Activated naive CD4-positive, alpha-beta T cell treated with anti-CD3 and anti-CD28 coated beads, Interleukin-2, amount 50 U/mL, for 72 hours (primary cell): ENCODE measurements around the gene BCL7C. TPM values are rescaled to one million over a fixed set of nuclear protein-coding genes. Genes with fewer than 3 reads are reported as not detected.
A peak's percentile ranks its signal among the peaks of the same experiment; 100 is the strongest.

ENCODE experiments used
- ATAC-seq, 2 donors: fragments of 150-1000 bp; cut with Tn5 transposase; 2 replicates each; pipeline ENCODE4 v1.10.0; 2021; ENCODE audit warnings: mild to moderate bottlenecking in 2 of 2, moderate library complexity in 2 of 2
- DNase-seq, 2 donors: peaks; one replicate each; pipeline ENCODE4 v3.0.0; 2021 to 2022; ENCODE audit warnings: low spot score in 2 of 2
- H3K27ac Mint-ChIP-seq, 2 donors: one replicate each; pipeline ENCODE4 v1.8.0; 2022; ENCODE audit warnings: mild to moderate bottlenecking in 2 of 2, mixed read lengths in 2 of 2
- H3K36me3 Mint-ChIP-seq, 2 donors: one replicate each; pipeline ENCODE4 v1.8.0; 2022; ENCODE audit warnings: mixed read lengths in 2 of 2
- H3K9me3 Mint-ChIP-seq, 2 donors: one replicate each; pipeline ENCODE4 v1.8.0; 2022; ENCODE audit warnings: mixed read lengths in 2 of 2
- total RNA-seq, 2 donors: library from RNA; stranded (reverse); gene quantifications; one replicate each; pipeline ENCODE4 v1.2.3, GENCODE V29; 2022

The BCL7C gene
- total RNA-seq, 2 donors from 2014 or later = 27.3 to 45.9 TPM

DNA sequence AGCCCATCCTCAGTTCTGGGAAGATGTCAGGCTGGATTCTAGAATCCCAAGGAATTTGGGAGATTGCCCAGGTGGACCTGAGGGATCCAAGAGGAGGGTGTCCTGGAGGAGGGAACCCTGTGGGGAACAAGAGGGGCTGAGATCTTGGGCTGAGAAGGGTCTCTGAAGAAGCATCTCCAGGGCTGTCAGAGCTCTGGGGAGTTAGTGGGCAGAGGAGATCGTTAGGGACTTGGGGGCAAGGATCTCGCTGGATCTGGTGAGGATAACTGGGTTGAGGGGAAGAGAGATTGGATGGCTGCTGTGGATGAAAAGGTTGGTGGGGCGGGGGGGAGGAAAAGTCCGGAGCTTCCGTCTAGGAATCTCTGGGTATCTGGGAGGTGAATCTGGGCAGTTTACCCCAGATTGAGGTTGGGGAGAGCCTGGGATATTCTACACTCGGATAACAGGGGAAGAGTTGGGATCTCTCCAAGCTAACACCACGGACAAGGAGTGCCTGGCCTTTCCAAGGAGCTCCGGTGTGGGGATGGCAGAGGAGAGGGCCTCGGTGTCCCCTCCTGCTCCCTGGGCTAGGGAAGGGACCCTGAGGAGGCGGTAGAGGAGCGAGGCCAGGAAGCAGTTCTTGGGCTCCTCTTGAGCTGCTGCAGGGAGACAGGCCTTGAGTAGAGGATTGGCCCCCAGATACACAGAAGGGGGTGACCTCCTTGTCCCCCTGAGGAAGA, 31.2 kb upstream of the BCL7C start:
- ATAC-seq (no peak), DNase-seq (no peak)
- H3K27ac Mint-ChIP-seq = peak overlapping the region in 1 of 2 donors; percentile 15
- no peaks in the 10 kb centered on the region for H3K9me3 Mint-ChIP-seq
- H3K36me3 Mint-ChIP-seq = peaks cover 0 to 5% of the 10 kb centered on the region in 2 donors

DNA sequence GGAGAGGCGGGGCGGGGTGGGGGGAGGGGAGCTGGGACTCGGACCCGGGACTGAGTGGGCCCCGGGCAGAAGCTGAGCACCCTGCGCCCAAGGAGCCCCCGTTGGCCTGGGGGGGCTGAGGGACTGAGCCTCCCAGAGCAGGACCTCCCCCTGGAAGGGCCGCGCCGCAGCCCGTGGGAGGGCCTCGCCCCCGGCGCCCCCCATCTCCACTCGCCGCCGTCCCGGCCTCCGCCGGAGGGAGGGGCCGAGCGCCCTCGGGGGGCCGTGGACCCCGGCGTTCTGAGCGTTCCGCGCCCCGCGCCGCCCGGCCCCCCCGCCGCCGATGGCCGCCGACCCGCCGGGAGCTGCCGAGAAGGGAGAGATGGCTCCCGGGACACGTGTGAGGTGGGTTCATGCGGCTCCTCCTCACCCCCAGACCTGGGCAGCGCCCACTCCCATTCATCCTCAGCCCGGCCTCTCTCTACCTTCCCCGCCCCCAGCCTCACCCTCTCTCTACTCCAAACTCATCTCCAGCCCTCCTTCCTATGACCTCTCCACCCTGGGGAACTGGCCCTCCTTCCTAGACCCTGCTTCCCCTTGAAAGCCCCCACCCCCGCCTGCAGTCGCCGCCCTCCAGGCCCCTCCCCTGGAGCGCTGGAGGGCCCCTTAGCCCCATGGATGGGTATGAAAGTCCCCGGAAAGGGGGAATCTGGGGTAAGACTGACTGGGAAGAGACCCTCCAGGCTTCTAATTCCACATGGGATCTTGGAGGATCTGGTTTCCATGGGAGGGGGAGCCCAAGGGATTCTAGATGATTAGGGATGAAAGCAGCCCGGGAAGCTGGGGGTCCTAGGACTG, 30.4 kb upstream of the BCL7C start:
- DNase-seq = no peak
- peaks cover 0 to 5% of the 10 kb centered on the region in 2 donors for H3K36me3 Mint-ChIP-seq
- no peaks in the 10 kb centered on the region for H3K9me3 Mint-ChIP-seq
- no peak for ATAC-seq
- peak overlapping the region in 1 of 2 donors; percentile 63 for H3K27ac Mint-ChIP-seq

DNA sequence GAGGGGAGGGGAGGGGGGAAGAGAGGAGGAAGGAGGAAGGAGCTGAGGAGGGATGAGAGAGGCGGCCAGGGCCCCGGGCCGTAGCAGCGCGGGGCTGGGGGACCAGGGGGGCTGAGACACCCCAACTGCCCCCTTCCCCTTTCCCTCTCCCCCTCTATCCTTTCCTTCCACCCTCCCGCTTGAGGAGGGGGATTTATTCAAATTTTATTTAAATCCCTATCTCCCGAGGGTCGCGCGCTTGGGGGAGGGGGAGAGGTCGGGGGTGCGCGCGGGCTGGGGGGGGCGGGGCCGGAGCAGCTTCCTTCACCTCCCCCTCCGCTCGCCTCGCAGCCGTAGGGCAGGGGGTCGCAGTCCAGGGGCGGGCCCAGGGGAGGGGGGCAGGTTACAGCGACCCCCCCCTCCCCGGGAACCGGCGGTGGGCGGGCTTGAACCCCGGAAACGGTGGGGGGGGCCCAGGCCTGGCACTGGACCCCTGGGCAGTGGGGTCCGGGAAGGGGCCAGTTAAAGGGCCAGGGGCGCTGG, 29.7 kb upstream of the BCL7C start, which contains the start of gene FBXL19:
Gene FBXL19 (plus strand): TSS at position 19 of the 522 bp plus-strand sequence. CDS start 2,183 bp downstream, outside the sequence.
- peaks cover 0 to 5% of the 10 kb centered on the region in 2 donors for H3K36me3 Mint-ChIP-seq
- DNase-seq = no peak

DNA sequence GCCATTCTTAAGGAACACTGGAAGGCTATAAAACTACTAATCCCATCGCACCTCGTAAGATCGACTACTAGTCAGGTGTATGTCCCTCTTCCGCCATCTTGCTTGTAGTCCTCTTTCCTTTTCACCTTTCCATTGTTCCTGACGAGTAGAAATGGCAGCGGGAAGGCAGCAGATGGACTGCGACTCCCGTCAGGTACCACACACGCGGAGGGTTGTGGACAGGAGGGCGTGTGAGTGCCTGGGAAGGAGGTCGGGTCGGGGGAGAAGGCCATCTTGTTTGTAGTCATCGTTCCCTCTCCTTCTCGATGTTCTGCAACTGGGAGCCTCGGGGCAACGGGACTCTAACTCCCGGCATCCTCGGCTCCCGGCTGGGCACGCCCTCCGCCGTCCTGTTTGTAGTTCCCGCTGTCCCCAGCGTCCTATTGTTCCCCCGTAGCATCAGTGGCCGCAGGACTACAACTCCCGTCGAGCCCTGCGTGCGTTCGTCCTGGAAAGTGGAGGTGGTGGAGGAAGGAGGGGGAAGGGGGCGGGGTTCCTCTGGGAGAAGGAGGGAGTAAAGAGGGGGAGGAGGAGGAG, 29.2 kb upstream of the BCL7C start:
- H3K9me3 Mint-ChIP-seq = no peaks in the 10 kb centered on the region
- DNase-seq (peak; percentile 92 to 95), ATAC-seq (peak; percentile 82 to 85)
- H3K27ac Mint-ChIP-seq = peak overlapping the region; percentile 97 to 100
- peaks cover 0 to 5% of the 10 kb centered on the region in 2 donors for H3K36me3 Mint-ChIP-seq

More for the DNA sequence above, 29.7 kb upstream of the BCL7C start, which contains the start of gene FBXL19:
- Mint-ChIP-seq H3K9me3 (no peaks in the 10 kb centered on the region), H3K27ac (peak within 1 kb of the TSS; percentile 97 to 100)
- ATAC-seq = no peak

DNA sequence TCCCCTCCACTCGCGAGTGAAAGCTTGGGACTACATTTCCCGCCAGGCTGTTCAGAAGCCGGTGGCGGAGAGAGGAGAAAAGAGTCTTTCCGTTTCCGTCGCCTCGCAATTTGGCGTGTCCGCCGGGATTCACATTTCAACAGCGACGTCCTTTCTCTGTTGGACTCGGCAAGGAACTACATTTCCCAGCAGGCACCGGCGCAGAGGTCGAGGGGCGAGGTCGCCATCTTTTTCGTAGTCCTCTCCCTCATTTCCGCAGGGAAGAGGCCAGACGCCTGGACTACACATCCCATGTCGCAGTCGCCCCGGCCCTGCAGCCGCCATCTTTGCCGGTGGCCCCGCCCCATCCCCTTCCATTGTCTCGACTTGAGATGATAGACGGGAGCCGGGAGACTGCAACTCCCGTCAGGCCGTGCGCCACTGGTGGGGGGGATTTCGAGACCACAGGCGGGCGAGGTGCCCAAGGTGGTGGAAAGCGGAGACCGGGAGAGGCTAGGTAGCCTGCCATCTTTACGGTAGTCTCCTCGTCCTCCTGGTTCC, 28.6 kb upstream of the BCL7C start:
- peaks cover 0 to 5% of the 10 kb centered on the region in 2 donors for H3K36me3 Mint-ChIP-seq

DNA sequence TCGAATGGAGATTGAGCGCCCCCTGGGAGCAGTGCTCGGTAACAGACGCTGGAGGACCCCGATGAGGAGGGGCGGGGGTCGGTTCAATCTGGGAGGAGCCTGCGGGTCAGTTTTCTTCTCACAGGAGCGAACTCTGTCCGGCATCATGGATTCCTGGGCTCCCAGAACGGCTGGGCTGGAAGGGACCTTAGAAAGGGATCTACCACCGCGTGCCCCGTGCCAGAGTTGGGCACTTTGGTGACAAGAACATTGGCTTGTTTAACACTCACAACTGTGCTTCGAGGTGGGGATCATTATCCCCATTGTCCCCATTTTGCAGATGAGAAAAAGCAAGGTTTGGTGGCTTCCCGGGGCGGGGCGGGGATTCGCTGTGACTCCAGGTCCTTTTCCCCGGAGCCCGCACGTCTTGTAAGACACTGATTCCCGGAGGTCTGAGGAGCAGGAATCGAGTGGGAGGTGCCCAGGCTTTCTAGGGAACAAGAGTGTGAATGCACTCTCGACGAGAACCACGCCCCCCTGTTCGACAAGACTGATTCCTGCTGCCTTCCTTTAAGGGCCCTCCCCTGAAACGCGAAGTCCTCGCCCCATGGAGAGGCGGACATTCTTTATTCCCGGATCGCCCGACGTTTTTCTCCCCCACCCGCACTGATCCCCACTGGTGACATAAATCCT, 28.0 kb upstream of the BCL7C start:
- DNase-seq (peak; percentile 80 to 91), ATAC-seq (peak; percentile 4 to 6)
- Mint-ChIP-seq H3K27ac (peak overlapping the region; percentile 97 to 100), H3K36me3 (peaks cover 0 to 5% of the 10 kb centered on the region in 2 donors), H3K9me3 (no peaks in the 10 kb centered on the region)

More for the DNA sequence above, 28.6 kb upstream of the BCL7C start:
- Mint-ChIP-seq H3K9me3 (no peaks in the 10 kb centered on the region), H3K27ac (peak overlapping the region; percentile 97 to 100)
- DNase-seq = peak; percentile 99
- ATAC-seq = peak; percentile 84 to 85

DNA sequence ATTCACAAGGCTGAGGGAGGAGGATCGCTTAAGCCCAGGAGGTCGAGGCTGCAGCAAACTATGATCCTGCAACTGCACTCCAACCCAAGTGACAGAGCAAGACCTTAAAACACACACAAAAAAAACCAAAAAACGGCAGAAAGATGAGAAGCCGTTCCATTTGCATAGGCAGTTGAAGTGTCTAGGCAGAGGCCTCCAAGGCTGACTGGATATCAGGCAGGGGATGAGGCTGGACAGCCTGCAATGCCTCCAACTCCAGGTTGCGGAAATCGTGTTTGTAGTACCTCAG, 27.5 kb upstream of the BCL7C start:
- no peak for DNase-seq
- Mint-ChIP-seq H3K9me3 (no peaks in the 10 kb centered on the region), H3K27ac (peak overlapping the region; percentile 97 to 100), H3K36me3 (peaks cover 0 to 5% of the 10 kb centered on the region in 2 donors)
- no peak for ATAC-seq

DNA sequence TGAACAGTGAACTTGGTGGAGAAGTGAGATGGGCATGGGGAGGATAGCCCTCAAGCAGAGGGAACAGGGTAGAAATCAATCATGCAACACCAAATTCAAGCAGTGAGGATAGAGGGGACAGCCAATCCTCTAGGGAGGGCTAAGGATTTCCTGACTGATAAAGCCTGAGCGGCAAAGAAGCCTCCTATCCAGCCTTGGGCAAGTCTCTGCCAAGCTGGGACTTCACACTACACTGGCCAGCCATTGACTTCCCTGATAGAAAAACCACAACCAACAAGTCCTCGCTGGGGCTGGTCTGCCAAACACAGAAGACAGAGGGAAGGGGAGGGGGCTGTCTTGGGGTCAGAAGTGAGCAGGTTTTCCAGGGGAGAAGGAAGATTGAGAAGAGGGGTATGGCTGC, 27.0 kb upstream of the BCL7C start:
- no peaks in the 10 kb centered on the region for H3K9me3 Mint-ChIP-seq
- H3K27ac Mint-ChIP-seq = peak overlapping the region in 1 of 2 donors; percentile 19
- no peak for ATAC-seq
- no peak for DNase-seq
- H3K36me3 Mint-ChIP-seq = peaks cover 0 to 5% of the 10 kb centered on the region in 2 donors

DNA sequence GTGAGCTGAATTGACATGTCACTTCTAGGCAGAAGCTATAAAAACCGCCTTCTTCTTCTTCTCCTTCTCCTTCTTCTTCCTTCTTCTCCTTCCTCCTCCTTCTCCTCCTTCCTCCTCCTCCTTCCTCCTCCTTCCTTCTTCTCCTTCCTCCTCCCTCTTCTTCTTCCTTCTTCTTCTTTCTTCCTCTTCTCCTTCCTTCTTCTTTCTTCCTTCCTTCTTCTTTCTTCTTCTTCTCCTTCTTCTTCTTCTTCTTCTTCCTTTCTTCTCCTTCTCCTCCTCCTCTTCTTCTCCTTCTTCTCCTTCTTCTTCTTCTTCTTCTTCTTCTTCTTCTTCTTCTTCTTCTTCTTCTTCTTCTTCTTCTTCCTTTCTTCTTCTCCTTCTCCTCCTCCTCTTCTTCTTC, 24.7 kb upstream of the BCL7C start:
- DNase-seq = no peak
- ATAC-seq = no peak
- Mint-ChIP-seq H3K36me3 (peaks cover 0 to 5% of the 10 kb centered on the region in 2 donors), H3K27ac (no peak overlapping the region), H3K9me3 (no peaks in the 10 kb centered on the region)

DNA sequence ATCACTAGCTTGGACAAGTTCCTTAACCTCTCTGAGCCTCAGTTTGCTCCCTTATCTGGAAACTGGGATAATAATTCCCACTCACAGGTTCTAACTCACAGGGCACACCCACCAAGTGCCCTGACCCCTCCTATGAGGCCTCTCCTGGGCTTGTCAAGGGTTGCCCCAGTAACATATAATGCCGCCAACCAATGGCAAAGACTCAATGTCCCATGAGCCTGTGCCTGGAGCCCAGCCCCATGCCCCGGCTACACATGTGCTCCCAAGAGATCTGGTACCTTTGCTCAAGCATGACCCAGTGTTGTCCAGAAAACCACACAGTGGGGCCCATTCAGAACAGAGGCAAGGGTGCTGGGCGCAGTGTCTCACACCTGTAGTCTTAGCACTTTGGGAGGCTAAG, 21.0 kb upstream of the BCL7C start:
- ATAC-seq (no peak), DNase-seq (no peak)
- H3K9me3 Mint-ChIP-seq = no peaks in the 10 kb centered on the region
- H3K27ac Mint-ChIP-seq = peak overlapping the region in 1 of 2 donors; percentile 36
- no peaks in the 10 kb centered on the region for H3K36me3 Mint-ChIP-seq

DNA sequence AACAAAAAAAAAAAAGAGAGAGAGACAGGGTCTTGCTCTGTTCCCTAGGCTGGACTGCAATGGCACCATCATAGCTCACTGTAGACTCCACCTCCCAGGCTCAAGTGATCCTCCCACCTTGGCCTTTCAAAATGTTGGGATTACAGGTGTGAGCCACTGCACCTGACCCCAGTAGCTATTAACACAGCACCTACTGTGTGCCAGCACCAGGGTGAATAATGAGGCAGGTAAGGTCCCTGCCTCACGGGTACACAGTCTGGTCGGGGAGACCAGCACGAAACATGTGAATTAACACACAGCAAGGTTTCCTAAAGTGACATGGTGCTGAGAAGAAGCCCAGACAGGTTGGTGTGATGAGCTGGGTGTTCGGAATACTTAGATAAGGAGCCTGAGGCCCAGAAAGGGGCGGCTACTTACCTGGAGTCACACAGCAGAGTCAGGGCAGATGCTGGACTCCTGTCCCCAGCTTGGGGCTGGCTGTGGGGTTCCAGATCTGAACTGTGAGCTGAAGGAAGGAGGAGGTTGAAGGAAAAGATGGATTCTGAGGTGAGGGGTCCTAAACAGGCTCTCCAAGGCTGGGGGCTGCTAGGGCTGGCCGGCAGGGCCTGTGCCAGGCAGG, 19.0 kb upstream of the BCL7C start:
- ATAC-seq (no peak), DNase-seq (no peak)
- H3K27ac Mint-ChIP-seq = no peak overlapping the region
- H3K36me3 Mint-ChIP-seq = no peaks in the 10 kb centered on the region
- no peaks in the 10 kb centered on the region for H3K9me3 Mint-ChIP-seq

DNA sequence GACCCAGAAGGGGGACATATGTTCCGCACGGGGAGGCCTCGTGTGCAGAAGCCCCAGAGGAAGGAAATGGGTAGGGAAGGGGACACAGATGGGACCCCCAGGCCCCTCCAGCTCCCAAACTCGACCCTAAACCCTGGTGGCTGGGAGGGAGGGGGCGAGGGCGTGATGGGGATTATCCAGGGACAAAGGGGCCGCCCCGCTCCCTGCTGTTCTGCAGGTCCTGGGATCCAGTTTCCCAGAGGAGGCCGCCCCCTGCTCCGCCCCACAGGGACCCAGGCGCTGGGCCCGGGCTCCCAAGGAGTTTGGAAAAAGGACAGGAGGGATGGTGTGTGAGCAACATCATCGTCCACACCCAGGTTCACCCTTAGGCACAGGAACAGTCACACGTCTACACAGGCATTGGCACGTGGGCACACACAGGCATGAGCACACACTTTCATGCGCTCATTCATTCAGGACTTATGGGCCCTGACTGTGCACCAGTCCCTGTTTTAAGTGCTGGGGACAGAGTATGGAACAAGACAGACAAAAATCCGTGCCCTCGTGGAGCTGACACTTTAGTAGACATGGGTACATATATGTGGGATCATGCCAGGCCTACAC, 16.7 kb upstream of the BCL7C start:
- H3K36me3 Mint-ChIP-seq = no peaks in the 10 kb centered on the region
- no peak overlapping the region for H3K27ac Mint-ChIP-seq
- DNase-seq = no peak
- H3K9me3 Mint-ChIP-seq = no peaks in the 10 kb centered on the region
- no peak for ATAC-seq

DNA sequence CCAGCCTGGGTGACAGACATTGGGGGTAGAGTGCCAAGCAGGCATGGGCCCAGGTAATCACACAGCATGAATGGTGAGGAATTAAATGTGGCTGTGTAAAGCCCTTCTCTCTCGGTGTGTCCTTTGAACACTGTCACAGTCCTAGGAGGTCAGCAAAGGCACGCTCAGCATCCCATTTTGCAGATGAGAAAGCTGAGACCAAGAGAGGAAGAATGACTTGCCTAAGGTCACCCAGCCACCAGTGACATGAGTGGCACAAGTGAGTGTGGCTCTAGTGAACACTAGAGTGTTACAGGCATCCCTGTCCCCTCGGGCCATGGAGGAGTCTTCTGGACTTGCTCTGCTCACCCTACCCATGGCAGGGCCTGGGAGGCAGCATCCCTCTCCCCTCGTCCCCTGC, 13.2 kb upstream of the BCL7C start:
- DNase-seq = no peak
- H3K9me3 Mint-ChIP-seq = peaks cover 3 to 5% of the 10 kb centered on the region in 2 donors

DNA sequence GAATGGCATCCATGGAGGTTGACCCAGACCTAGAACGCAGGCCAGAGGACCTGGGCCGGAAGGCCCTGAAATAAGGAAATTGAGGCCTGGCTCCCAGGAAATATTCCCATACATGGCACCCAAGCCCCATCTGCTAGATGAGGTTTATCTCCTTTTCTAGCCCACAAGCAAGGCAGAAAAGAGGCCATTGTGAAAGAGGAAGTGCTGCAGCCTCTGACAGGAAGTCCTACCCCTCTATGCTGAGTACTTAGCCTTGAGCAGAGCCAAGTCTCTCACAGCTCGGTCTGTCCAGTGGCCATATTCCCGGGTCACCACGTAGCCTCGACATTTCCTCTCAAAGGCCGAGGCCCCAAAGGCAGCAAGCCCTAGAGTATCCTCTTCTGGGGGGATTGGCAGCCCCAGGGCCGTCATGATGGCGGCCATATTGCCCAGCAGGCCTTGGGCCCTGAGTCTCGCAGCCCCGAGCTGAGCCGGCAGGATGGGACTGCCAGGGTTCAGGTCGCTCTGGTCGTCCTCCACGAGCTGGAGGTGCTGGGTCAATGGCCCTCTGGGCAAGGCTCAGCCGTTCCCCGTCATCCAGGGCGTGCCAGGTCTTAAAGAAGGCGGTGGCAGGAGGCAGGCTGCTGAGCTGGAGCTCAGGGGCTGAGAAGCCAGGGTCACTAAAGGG, 10.4 kb upstream of the BCL7C start:
- DNase-seq (no peak), ATAC-seq (no peak)
- Mint-ChIP-seq H3K36me3 (peaks cover 5 to 8% of the 10 kb centered on the region in 2 donors), H3K9me3 (peaks cover 3 to 5% of the 10 kb centered on the region in 2 donors), H3K27ac (peak overlapping the region in 1 of 2 donors; percentile 92)

More for the DNA sequence above, 13.2 kb upstream of the BCL7C start:
- Mint-ChIP-seq H3K27ac (no peak overlapping the region), H3K36me3 (peaks cover 5 to 8% of the 10 kb centered on the region in 2 donors)
- ATAC-seq = no peak

DNA sequence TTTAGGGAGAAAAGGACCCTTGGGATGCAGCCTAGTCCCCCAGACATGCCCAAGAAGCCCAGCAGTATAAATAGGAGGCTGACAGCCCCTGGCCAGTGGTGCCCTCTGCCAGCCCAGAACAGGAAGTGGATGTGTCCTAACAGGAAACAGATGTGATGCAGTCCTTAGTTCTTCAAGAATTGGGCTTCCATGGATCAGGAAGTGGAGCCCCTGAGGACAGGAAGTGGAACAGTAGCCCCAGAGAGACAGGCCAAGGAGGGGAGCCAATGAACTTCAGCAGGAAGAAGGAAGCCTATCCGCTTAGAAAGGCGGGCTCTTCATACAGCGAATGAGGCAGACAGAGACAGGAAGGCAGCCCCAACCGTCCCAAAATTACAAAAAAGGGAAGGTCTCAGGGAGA, 9.7 kb upstream of the BCL7C start:
- Mint-ChIP-seq H3K36me3 (peaks cover 5 to 8% of the 10 kb centered on the region in 2 donors), H3K27ac (peak overlapping the region; percentile 92 to 95), H3K9me3 (peaks cover 3 to 5% of the 10 kb centered on the region in 2 donors)
- no peak for ATAC-seq
- no peak for DNase-seq
